Measurements from ENCODE around the gene AKAP6. TPM values are rescaled to one million over a fixed set of nuclear protein-coding genes. Genes with fewer than 3 reads are reported as not detected.

AKAP6 gene
- total and polyA plus RNA-seq, 2 of the 8 experiments (the other 6 are each of a cell fraction or from before 2014, with no cell fraction given) = 0.09 to 0.89 TPM

DNA sequence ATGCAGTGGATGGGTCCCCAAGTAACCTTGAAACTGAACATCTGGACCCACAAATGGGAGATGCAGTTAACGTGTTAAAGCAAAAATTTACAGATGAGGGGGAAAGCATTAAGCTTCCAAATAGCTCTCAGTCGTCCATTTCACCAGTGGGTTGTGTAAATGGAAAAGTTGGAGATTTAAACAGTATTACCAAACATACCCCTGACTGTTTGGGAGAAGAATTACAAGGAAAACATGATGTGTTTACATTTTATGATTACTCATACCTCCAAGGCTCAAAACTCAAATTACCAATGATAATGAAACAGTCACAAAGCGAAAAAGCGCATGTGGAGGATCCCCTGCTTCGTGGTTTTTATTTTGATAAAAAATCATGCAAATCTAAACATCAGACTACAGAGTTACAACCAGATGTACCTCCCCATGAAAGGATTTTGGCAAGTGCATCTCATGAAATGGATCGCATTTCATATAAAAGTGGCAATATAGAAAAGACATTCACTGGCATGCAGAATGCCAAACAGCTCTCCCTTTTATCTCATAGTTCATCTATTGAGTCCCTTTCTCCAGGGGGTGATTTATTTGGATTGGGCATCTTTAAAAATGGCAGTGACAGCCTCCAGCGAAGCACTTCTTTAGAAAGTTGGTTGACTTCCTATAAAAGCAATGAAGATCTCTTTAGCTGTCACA, 493.0 kb downstream of the AKAP6 start (continued):
- TF ChIP-seq POU5F1 (IDR thresholded peaks at IDR 0.05; ENCODE audit: low read depth, low read length) = no peak
- TF ChIP-seq NANOG (IDR thresholded peaks at IDR 0.05; ENCODE audit: insufficient read depth, low read depth, low read length, poor library complexity, severe bottlenecking) = no peak
- no peak for TF ChIP-seq CEBPB (IDR thresholded peaks at IDR 0.05; ENCODE audit: low read depth, low read length)
- TF ChIP-seq, protein P1, sequence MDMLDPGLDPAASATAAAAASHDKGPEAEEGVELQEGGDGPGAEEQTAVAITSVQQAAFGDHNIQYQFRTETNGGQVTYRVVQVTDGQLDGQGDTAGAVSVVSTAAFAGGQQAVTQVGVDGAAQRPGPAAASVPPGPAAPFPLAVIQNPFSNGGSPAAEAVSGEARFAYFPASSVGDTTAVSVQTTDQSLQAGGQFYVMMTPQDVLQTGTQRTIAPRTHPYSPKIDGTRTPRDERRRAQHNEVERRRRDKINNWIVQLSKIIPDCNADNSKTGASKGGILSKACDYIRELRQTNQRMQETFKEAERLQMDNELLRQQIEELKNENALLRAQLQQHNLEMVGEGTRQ (IDR thresholded peaks at IDR 0.05; ENCODE audit: low read length) = no peak
